ENCODE measurements around the gene P4HA2. TPM values are rescaled to one million over a fixed set of nuclear protein-coding genes. Genes with fewer than 3 reads are reported as not detected.

P4HA2 gene
- total and polyA plus RNA-seq, 9 of the 15 experiments (the other 6 are each of a cell fraction or from before 2014, with no cell fraction given): 9.6 to 50.0 (median 12.7) TPM

GRCh38 chr5:132259069-132259851, 31.6 kb upstream of the P4HA2 start (continued):
- TF ChIP-seq ZNF436 (CRISPR knock-in tag; IDR thresholded peaks at IDR 0.05) (no peak), ZNF431 (CRISPR knock-in tag; IDR thresholded peaks at IDR 0.05) (no peak), L3MBTL2 (IDR thresholded peaks at IDR 0.05) (peak; percentile 55), RBFOX2 (IDR thresholded peaks at IDR 0.05; ENCODE audit: low read depth, low read length) (peak; percentile 51), ATF1 (CRISPR knock-in tag; IDR thresholded peaks at IDR 0.05) (no peak), ATF1 (tag; IDR thresholded peaks at IDR 0.05) (peak; percentile 13; the same call in 1 of the 2 replicates), NFIC (IDR thresholded peaks at IDR 0.05) (0 out of 2 replicates have a peak, but pooled peaks have one; percentile 34), PHF21A (IDR thresholded peaks at IDR 0.05; ENCODE audit: borderline replicate concordance, low read depth) (no peak), RERE (CRISPR knock-in tag; IDR thresholded peaks at IDR 0.05; ENCODE audit: borderline replicate concordance) (no peak), TEAD1 (CRISPR knock-in tag; IDR thresholded peaks at IDR 0.05) (no peak)

Data from K562 (cell line).